K562 (cell line): ENCODE data around the gene FIBP. TPM values are rescaled to one million over a fixed set of nuclear protein-coding genes. Genes with fewer than 3 reads are reported as not detected.
A peak's percentile ranks its signal among the peaks of the same experiment; 100 is the strongest.

Source experiments
- AFF4 ChIP-seq: sonication (generic); formaldehyde crosslinking; IDR thresholded peaks from 2 replicates; pipeline ENCODE4 v1.8.0; 2023; ENCODE audit warnings: mild to moderate bottlenecking, missing genetic modification reagents
- CTCF ChIP-seq, 3 experiments: IDR thresholded peaks in 2 of 3; conservative IDR thresholded peaks in 1 of 3; 2 replicates each; pipeline ENCODE4 v1.5.1; 2011 to 2012; ENCODE audit warnings: low read length in 3 of 3, mild to moderate bottlenecking in 3 of 3, control low read depth in 2 of 3, improper control_type of control experiment in 1 of 3, inconsistent platforms in 1 of 3, low read depth in 1 of 3, mixed read lengths in 1 of 3, moderate library complexity in 1 of 3; ENCODE audit not compliant: insufficient read depth in 2 of 3
- IRF1 ChIP-seq: sonication (generic); formaldehyde crosslinking; IDR thresholded peaks from 2 replicates; pipeline ENCODE4 v1.8.0; 2022; ENCODE audit warnings: missing genetic modification reagents, mild to moderate bottlenecking, borderline replicate concordance
- JUNB ChIP-seq: fragments of 450-650 bp; formaldehyde crosslinking; conservative IDR thresholded peaks from 2 replicates; pipeline ENCODE4 v1.4.0; 2020; ENCODE audit warnings: mild to moderate bottlenecking
- KAT2B ChIP-seq: IDR thresholded peaks from one replicate; pipeline ENCODE4 v1.6.1; 2012; ENCODE audit warnings: low read depth, mild to moderate bottlenecking, control low read depth, inconsistent platforms, low read length, moderate library complexity
- KDM4B ChIP-seq, 2 experiments: fragments of 450-650 bp in 1 of 2; sonication (generic) in 1 of 2; IDR thresholded peaks; 2 replicates each; pipeline ENCODE4 v1.6.1; 2016 to 2017; ENCODE audit warnings: borderline replicate concordance in 2 of 2, antibody characterized with exemption in 1 of 2, low read depth in 1 of 2, mild to moderate bottlenecking in 1 of 2
- MAZ ChIP-seq, 2 experiments: fragments of 450-650 bp in 1 of 2; sonication (generic) in 1 of 2; formaldehyde crosslinking; IDR thresholded peaks in 1 of 2; conservative IDR thresholded peaks in 1 of 2; 2 replicates each; pipeline versions ENCODE4 v1.4.0 to v1.5.0; 2020; ENCODE audit warnings: mild to moderate bottlenecking in 1 of 2, missing genetic modification reagents in 1 of 2
- MEIS2 ChIP-seq: fragments of 450-650 bp; IDR thresholded peaks from 2 replicates; pipeline ENCODE4 v1.6.1; 2014; ENCODE audit warnings: mild to moderate bottlenecking; ENCODE audit not compliant: partially characterized antibody
- PHF21A ChIP-seq: fragments of 450-650 bp; IDR thresholded peaks from 2 replicates; pipeline ENCODE4 v1.6.1; 2017; ENCODE audit warnings: low read depth, borderline replicate concordance
- POLR3A ChIP-seq: IDR thresholded peaks from 2 replicates; pipeline ENCODE4 v1.6.1; 2011; ENCODE audit warnings: borderline replicate concordance, mild to moderate bottlenecking, moderate library complexity; ENCODE audit not compliant: insufficient read length, insufficient read depth; ENCODE audit errors: extremely low read depth
- SRF ChIP-seq, 2 experiments: fragments of 250-450, 450-650 bp in 1 of 2; sonication (Bioruptor Pico) in 1 of 2; sonication (generic) in 1 of 2; formaldehyde crosslinking; IDR thresholded peaks; 2 replicates each; pipeline versions ENCODE4 v1.5.0 to v1.5.1; 2020 to 2022; ENCODE audit warnings: mild to moderate bottlenecking in 1 of 2, missing genetic modification reagents in 1 of 2
- STAT6 ChIP-seq: sonication (generic); formaldehyde crosslinking; IDR thresholded peaks from 2 replicates; pipeline ENCODE4 v1.8.1; 2023; ENCODE audit warnings: mild to moderate bottlenecking, missing genetic modification reagents
- ZBTB9 ChIP-seq: fragments of 450-650 bp; formaldehyde crosslinking; IDR thresholded peaks from 2 replicates; pipeline ENCODE4 v1.4.0; 2020; ENCODE audit warnings: mild to moderate bottlenecking, moderate library complexity
- ZC3H11A ChIP-seq: IDR thresholded peaks from 2 replicates; pipeline ENCODE4 v1.6.1; 2012; ENCODE audit warnings: low read depth, low read length, improper control_type of control experiment
- ZNF282 ChIP-seq: sonication (generic); formaldehyde crosslinking; IDR thresholded peaks from 2 replicates; pipeline ENCODE4 v1.8.1; 2023; ENCODE audit warnings: missing genetic modification reagents
- ZNF316 ChIP-seq: fragments of 450-650 bp; IDR thresholded peaks from 2 replicates; pipeline ENCODE4 v1.6.1; 2016
- ZNF668 ChIP-seq: fragments of 250-450 bp; sonication (Bioruptor Pico); IDR thresholded peaks from 2 replicates; pipeline ENCODE4 v1.8.0; 2022; ENCODE audit warnings: mild to moderate bottlenecking, inconsistent platforms
- polyA plus RNA-seq, 8 experiments: library from polyadenylated mRNA; depleted of rRNA in 4 of 8; stranded (reverse) in 5 of 8; unstranded in 3 of 8; fragments of >200 nt; fragmentation: Nextera tagmentation in 2 of 8; fragmentation: Illumina TruSeq in 1 of 8; extraction: Ambion mirVana in 2 of 8; extraction: Trizol in 1 of 8; gene quantifications; 2 replicates each; pipeline versions ENCODE4 v1.2.1 to v1.2.3, GENCODE V29; 2011 to 2014; ENCODE audit warnings: inconsistent platforms in 1 of 8, missing spikeins in 1 of 8
- total RNA-seq, 7 experiments: library from RNA; depleted of rRNA in 6 of 7; stranded (reverse); fragments of >200 nt in 6 of 7; fragmentation: Illumina TruSeq in 2 of 7; extraction: Trizol in 2 of 7; gene quantifications; 2 replicates each; pipeline versions ENCODE4 v1.2.1 to v1.2.3, GENCODE V29; 2011 to 2021; ENCODE audit warnings: low replicate concordance in 1 of 7

FIBP gene
- total and polyA plus RNA-seq, 9 of the 15 experiments (the other 6 are each of a cell fraction or from before 2014, with no cell fraction given): 41.2 to 79.2 (median 48.6) TPM

- TF ChIP-seq STAT6 (CRISPR knock-in tag): no peak
- TF ChIP-seq JUNB (CRISPR knock-in tag): no peak
- no peak for TF ChIP-seq AFF4
- TF ChIP-seq SRF (CRISPR knock-in tag; IDR thresholded peaks at IDR 0.05): no peak
- TF ChIP-seq ZNF316: no peak
- peak in 1 of 2 experiments; percentile 40; a peak in 1 of 4 replicates for TF ChIP-seq MAZ (CRISPR knock-in tag; conservative IDR thresholded peaks at IDR 0.05 in 1 of 2, IDR thresholded peaks at IDR 0.05 in 1 of 2)
- no peak for TF ChIP-seq KDM4B (IDR thresholded peaks at IDR 0.05; ENCODE audit: borderline replicate concordance in 2 of 2, low read depth in 1 of 2)
- peak; percentile 50 to 83 (median 54) for TF ChIP-seq CTCF (IDR thresholded peaks at IDR 0.05 in 2 of 3, conservative IDR thresholded peaks at IDR 0.05 in 1 of 3; ENCODE audit: insufficient read depth in 2 of 3, low read depth in 1 of 3, low read length in 3 of 3)
- no peak for TF ChIP-seq ZC3H11A
- TF ChIP-seq ZBTB9 (CRISPR knock-in tag): no peak
- TF ChIP-seq IRF1 (CRISPR knock-in tag): no peak
- TF ChIP-seq ZNF282: no peak
- TF ChIP-seq POLR3A: no peak
- TF ChIP-seq KAT2B: no peak
- no peak for TF ChIP-seq MEIS2
- TF ChIP-seq ZNF668: no peak
- no peak for TF ChIP-seq PHF21A
Measured at GRCh38 chr11:65851083-65851579, 37.1 kb downstream of the FIBP start (continued).
